SU-DHL-6 (cell line): ENCODE data around the gene G3BP1.

Experiments used
- EZH2phosphoT487 ChIP-seq: fragments of 200-600 bp; sonication (generic), shearing (Covaris generic); conservative IDR thresholded peaks from 2 replicates; pipeline ENCODE4 v1.6.1; 2018; ENCODE audit warnings: mild to moderate bottlenecking, antibody characterized with exemption, low read length, moderate library complexity, mixed read lengths
- TF ChIP-seq, protein P1 (sequence below): fragments of 200-600 bp; sonication (generic); IDR thresholded peaks from one replicate; pipeline ENCODE4 v1.5.1; 2017; ENCODE audit warnings: antibody characterized with exemption, mild to moderate bottlenecking, low read length, moderate library complexity; ENCODE audit not compliant: insufficient read depth, poor library complexity, severe bottlenecking

DNA sequence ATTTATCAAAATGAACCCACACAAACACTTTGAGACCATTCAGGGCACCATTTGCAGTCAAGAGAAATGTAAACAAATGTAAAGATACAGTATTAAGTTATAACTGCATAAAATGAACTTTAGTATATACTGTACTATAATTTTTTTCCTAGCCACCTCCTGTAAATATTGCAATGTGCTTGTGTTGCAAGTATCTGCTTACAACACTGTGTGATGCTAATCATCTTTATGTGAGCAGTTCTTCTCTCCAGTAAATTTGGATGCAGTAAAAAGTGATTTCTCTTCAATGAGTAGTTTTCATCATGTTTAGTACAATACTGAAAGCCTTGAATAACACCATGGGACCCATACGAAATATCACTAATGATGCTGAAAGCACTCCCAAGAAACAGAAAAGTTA lies 9.4 kb downstream of the G3BP1 start:
- TF ChIP-seq, protein P1, sequence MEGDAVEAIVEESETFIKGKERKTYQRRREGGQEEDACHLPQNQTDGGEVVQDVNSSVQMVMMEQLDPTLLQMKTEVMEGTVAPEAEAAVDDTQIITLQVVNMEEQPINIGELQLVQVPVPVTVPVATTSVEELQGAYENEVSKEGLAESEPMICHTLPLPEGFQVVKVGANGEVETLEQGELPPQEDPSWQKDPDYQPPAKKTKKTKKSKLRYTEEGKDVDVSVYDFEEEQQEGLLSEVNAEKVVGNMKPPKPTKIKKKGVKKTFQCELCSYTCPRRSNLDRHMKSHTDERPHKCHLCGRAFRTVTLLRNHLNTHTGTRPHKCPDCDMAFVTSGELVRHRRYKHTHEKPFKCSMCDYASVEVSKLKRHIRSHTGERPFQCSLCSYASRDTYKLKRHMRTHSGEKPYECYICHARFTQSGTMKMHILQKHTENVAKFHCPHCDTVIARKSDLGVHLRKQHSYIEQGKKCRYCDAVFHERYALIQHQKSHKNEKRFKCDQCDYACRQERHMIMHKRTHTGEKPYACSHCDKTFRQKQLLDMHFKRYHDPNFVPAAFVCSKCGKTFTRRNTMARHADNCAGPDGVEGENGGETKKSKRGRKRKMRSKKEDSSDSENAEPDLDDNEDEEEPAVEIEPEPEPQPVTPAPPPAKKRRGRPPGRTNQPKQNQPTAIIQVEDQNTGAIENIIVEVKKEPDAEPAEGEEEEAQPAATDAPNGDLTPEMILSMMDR = no peak
- TF ChIP-seq EZH2phosphoT487 = no peak
